ENCODE results near the gene CSF1.

Gene CSF1

DNA sequence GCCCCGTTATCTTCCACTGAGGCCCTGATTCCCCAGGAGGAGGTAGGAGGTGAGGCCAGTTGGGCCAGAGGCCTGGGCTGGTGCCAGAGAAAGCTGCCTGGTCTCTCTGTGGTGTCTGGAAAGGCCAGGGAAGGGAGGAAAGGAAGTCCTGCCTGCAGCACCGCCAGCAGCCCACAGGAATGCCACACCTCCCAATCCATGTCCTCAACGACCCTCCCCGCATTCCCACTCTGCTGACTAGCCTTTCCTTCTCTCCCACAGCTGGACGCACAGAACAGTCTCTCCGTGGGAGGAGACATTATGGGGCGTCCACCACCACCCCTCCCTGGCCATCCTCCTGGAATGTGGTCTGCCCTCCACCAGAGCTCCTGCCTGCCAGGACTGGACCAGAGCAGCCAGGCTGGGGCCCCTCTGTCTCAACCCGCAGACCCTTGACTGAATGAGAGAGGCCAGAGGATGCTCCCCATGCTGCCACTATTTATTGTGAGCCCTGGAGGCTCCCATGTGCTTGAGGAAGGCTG, 18.0 kb downstream of the CSF1 start:
- H3K4me2 ChIP-seq, result no peak overlapping the region
- H3K36me3 ChIP-seq, result no peaks in the 10 kb centered on the region
- no peak overlapping the region for H3K4me3 ChIP-seq
- H3K9me3 ChIP-seq, result no peaks in the 10 kb centered on the region
- H3K4me1 ChIP-seq, result peaks cover 2% of the 10 kb centered on the region; the same call in 1 of the 2 replicates
- H3K9ac ChIP-seq, result no peak overlapping the region
- H4K20me1 ChIP-seq, result no peaks in the 10 kb centered on the region
- no peak for TF ChIP-seq Cebpa-rat (IDR thresholded peaks at IDR 0.05)
- no peaks in the 10 kb centered on the region for H3K27me3 ChIP-seq
- H3K27ac ChIP-seq, result no peak overlapping the region

DNA sequence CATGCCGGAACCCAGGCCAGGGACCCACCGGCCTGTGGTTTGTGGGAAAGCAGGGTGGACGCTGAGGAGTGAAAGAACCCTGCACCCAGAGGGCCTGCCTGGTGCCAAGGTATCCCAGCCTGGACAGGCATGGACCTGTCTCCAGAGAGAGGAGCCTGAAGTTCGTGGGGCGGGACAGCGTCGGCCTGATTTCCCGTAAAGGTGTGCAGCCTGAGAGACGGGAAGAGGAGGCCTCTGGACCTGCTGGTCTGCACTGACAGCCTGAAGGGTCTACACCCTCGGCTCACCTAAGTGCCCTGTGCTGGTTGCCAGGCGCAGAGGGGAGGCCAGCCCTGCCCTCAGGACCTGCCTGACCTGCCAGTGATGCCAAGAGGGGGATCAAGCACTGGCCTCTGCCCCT, 18.5 kb downstream of the CSF1 start:
- Histone ChIP-seq H3K27ac (no peak overlapping the region), H3K4me2 (no peak overlapping the region), H3K9ac (no peak overlapping the region), H4K20me1 (no peaks in the 10 kb centered on the region), H3K9me3 (no peaks in the 10 kb centered on the region), H3K36me3 (no peaks in the 10 kb centered on the region), H3K4me1 (peaks cover 7% of the 10 kb centered on the region; the same call in 1 of the 2 replicates), H3K27me3 (no peaks in the 10 kb centered on the region), H3K4me3 (no peak overlapping the region)
- no peak for TF ChIP-seq Cebpa-rat (IDR thresholded peaks at IDR 0.05)

DNA sequence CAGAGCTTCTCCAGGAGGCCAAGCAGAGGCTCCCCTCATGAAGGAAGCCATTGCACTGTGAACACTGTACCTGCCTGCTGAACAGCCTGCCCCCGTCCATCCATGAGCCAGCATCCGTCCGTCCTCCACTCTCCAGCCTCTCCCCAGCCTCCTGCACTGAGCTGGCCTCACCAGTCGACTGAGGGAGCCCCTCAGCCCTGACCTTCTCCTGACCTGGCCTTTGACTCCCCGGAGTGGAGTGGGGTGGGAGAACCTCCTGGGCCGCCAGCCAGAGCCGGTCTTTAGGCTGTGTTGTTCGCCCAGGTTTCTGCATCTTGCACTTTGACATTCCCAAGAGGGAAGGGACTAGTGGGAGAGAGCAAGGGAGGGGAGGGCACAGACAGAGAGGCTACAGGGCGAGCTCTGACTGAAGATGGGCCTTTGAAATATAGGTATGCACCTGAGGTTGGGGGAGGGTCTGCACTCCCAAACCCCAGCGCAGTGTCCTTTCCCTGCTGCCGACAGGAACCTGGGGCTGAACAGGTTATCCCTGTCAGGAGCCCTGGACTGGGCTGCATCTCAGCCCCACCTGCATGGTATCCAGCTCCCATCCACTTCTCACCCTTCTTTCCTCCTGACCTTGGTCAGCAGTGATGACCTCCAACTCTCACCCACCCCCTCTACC, 19.1 kb downstream of the CSF1 start:
- Histone ChIP-seq H3K36me3 (no peaks in the 10 kb centered on the region), H3K9ac (no peak overlapping the region), H3K27me3 (no peaks in the 10 kb centered on the region), H4K20me1 (no peaks in the 10 kb centered on the region), H3K4me1 (peaks cover 12% of the 10 kb centered on the region; the same call in 1 of the 2 replicates), H3K4me2 (no peak overlapping the region), H3K4me3 (no peak overlapping the region), H3K9me3 (no peaks in the 10 kb centered on the region), H3K27ac (no peak overlapping the region)
- TF ChIP-seq Cebpa-rat (IDR thresholded peaks at IDR 0.05), result no peak

GRCh38 chr1:109930252-109930993, 19.8 kb downstream of the CSF1 start:
- Histone ChIP-seq H3K9ac (no peak overlapping the region), H3K4me2 (no peak overlapping the region), H3K36me3 (no peaks in the 10 kb centered on the region), H3K4me3 (no peak overlapping the region), H3K4me1 (peaks cover 16% of the 10 kb centered on the region; the same call in 1 of the 2 replicates), H4K20me1 (no peaks in the 10 kb centered on the region), H3K9me3 (no peaks in the 10 kb centered on the region), H3K27ac (no peak overlapping the region), H3K27me3 (no peaks in the 10 kb centered on the region)
- no peak for TF ChIP-seq Cebpa-rat (IDR thresholded peaks at IDR 0.05)

DNA sequence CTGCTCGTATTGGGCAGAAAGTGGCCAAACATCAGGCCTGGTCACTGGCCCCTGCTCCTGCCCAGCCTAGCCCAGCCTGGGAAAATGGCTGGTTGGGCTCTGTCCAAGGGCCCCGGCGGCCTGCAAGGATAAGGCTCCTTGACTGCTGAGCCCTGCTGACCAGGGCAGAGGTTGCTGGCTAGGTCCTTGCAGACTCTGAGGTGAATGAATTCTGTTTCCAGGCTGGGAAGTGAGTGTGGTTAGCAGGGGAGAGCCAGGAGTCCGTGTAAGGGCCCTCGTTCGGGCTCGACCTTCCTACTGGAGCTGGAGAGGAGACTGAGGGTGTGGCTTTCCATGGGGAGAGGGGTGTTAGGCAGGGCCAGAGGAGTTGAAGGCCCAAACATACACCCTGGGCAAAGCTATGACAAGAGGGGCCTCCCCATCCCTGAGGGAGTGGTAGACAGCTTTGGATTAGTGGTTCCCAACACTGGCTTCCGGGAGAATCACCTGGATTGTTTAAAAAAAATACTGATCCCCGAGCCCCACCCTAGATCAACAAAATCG, 20.6 kb downstream of the CSF1 start:
- no peaks in the 10 kb centered on the region for H3K27me3 ChIP-seq
- no peaks in the 10 kb centered on the region for H4K20me1 ChIP-seq
- no peaks in the 10 kb centered on the region for H3K36me3 ChIP-seq
- H3K9ac ChIP-seq, result no peak overlapping the region
- no peaks in the 10 kb centered on the region for H3K9me3 ChIP-seq
- H3K4me2 ChIP-seq, result no peak overlapping the region
- no peak overlapping the region for H3K27ac ChIP-seq
- peaks cover 16% of the 10 kb centered on the region; the same call in 1 of the 2 replicates for H3K4me1 ChIP-seq
- no peak overlapping the region for H3K4me3 ChIP-seq
- no peak for TF ChIP-seq Cebpa-rat (IDR thresholded peaks at IDR 0.05)

- Histone ChIP-seq H3K4me2 (no peak overlapping the region), H3K9ac (no peak overlapping the region), H3K4me1 (peaks cover 16% of the 10 kb centered on the region; the same call in 1 of the 2 replicates), H3K27me3 (no peaks in the 10 kb centered on the region), H4K20me1 (no peaks in the 10 kb centered on the region), H3K9me3 (peaks cover 5% of the 10 kb centered on the region; the same call in 1 of the 2 replicates), H3K36me3 (no peaks in the 10 kb centered on the region), H3K27ac (no peak overlapping the region), H3K4me3 (no peak overlapping the region)
- no peak for TF ChIP-seq Cebpa-rat (IDR thresholded peaks at IDR 0.05)
Observed at GRCh38 chr1:109931911-109932636, 21.4 kb downstream of the CSF1 start.

DNA sequence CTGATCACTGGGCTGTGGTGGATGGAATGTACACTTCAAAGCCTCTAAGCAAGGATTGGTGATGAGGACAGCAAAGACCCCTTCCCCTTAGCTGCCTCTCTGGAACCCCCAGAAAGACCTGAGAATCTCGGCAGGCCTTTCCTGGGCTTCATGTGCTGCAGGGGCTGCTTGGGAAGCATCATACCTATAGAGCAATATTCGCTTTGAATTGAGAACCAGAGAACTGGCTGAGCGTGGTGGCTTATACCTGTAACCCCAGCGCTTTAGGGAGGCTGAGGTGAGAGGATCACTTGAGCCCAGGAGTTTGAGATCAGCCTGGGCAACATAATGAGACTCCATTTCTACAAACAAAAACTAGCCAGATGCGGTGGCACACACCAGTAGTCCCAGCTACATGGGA, 22.0 kb downstream of the CSF1 start:
- Histone ChIP-seq H3K4me3 (no peak overlapping the region), H3K4me1 (peaks cover 16% of the 10 kb centered on the region; the same call in 1 of the 2 replicates), H3K9me3 (peaks cover 11% of the 10 kb centered on the region), H3K36me3 (no peaks in the 10 kb centered on the region), H4K20me1 (no peaks in the 10 kb centered on the region), H3K4me2 (no peak overlapping the region), H3K27me3 (no peaks in the 10 kb centered on the region), H3K9ac (no peak overlapping the region), H3K27ac (no peak overlapping the region)
- TF ChIP-seq Cebpa-rat (IDR thresholded peaks at IDR 0.05), result no peak

GRCh38 chr1:109933856-109934711, 23.4 kb downstream of the CSF1 start:
- TF ChIP-seq Cebpa-rat (IDR thresholded peaks at IDR 0.05), result no peak
- H3K36me3 ChIP-seq, result no peaks in the 10 kb centered on the region
- H3K9me3 ChIP-seq, result peaks cover 23% of the 10 kb centered on the region
- H3K4me3 ChIP-seq, result no peak overlapping the region
- H3K4me1 ChIP-seq, result peaks cover 16% of the 10 kb centered on the region; the same call in 1 of the 2 replicates
- H3K27me3 ChIP-seq, result no peaks in the 10 kb centered on the region
- H3K27ac ChIP-seq, result no peak overlapping the region
- H3K4me2 ChIP-seq, result peak overlapping the region; percentile 45
- H3K9ac ChIP-seq, result no peak overlapping the region
- H4K20me1 ChIP-seq, result no peaks in the 10 kb centered on the region

GRCh38 chr1:109935451-109935900, 24.8 kb downstream of the CSF1 start:
- H3K4me3 ChIP-seq, result no peak overlapping the region
- no peak overlapping the region for H3K27ac ChIP-seq
- H3K36me3 ChIP-seq, result no peaks in the 10 kb centered on the region
- no peaks in the 10 kb centered on the region for H3K27me3 ChIP-seq
- H3K4me2 ChIP-seq, result no peak overlapping the region
- H3K9me3 ChIP-seq, result peaks cover 23% of the 10 kb centered on the region
- peaks cover 16% of the 10 kb centered on the region; the same call in 1 of the 2 replicates for H3K4me1 ChIP-seq
- H3K9ac ChIP-seq, result no peak overlapping the region
- no peaks in the 10 kb centered on the region for H4K20me1 ChIP-seq
- TF ChIP-seq Cebpa-rat (IDR thresholded peaks at IDR 0.05), result no peak
